ENCODE results near the gene SRSF4.
"Not testable (repeated sequence)": the region's sequence is repeated elsewhere in the genome, so short reads cannot be mapped to it uniquely, and the experiment has no call there.

Gene SRSF4

DNA sequence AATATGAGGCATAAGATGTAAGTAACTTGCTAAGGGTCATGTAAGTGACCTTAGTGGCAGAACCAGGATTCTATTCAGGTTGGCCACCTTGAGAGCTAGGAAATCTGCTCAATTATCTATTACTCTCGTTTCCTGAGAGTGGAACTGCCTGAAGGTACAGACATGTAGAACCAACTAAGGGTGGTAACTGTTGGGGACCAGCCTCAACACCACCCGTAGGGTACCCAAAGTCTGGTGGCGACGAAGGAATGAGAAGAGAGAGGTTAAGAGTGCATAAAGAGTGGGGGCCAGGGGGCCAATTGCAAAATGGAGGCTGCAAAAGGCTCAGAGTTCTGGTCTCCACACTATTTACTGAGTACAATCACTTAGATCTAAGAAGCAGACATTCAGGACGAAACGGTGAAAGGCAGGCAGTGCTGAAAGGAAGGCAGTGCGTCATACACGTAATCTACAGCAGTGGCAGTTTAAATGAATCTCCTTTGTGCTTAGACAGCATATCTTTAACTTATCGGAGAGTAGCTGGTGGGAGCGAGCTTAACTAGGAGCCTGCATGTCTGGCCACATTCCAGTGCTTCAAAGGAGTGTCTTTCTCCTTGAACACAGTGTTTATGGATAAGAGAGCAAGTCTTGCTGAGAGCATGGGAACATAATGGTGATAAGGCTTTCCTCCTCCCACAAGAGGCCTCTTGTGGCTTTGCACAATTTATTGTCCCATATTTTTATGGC lies 25.0 kb downstream of the SRSF4 start:
- H3K4me3 ChIP-seq (ENCODE audit: low read depth in 1 of 2, low read length in 2 of 2), result no peak overlapping the region
- ATAC-seq (ENCODE audit: insufficient read depth, low read depth) (no peak), DNase-seq (no peak)
- TF ChIP-seq, protein P1, sequence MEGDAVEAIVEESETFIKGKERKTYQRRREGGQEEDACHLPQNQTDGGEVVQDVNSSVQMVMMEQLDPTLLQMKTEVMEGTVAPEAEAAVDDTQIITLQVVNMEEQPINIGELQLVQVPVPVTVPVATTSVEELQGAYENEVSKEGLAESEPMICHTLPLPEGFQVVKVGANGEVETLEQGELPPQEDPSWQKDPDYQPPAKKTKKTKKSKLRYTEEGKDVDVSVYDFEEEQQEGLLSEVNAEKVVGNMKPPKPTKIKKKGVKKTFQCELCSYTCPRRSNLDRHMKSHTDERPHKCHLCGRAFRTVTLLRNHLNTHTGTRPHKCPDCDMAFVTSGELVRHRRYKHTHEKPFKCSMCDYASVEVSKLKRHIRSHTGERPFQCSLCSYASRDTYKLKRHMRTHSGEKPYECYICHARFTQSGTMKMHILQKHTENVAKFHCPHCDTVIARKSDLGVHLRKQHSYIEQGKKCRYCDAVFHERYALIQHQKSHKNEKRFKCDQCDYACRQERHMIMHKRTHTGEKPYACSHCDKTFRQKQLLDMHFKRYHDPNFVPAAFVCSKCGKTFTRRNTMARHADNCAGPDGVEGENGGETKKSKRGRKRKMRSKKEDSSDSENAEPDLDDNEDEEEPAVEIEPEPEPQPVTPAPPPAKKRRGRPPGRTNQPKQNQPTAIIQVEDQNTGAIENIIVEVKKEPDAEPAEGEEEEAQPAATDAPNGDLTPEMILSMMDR (IDR thresholded peaks at IDR 0.05; ENCODE audit: borderline replicate concordance, extremely low read depth, low read length, poor library complexity, severe bottlenecking), result no peak
- no peak for TF ChIP-seq EZH2 (IDR thresholded peaks at IDR 0.05; ENCODE audit: borderline replicate concordance, low read depth, low read length, severe bottlenecking)
- H3K9ac ChIP-seq (ENCODE audit: low read depth, low read length), result no peak overlapping the region
- H3K9me3 ChIP-seq (ENCODE audit: insufficient read depth, low read length, severe bottlenecking), result no peaks in the 10 kb centered on the region
- peaks cover 59% of the 10 kb centered on the region for H3K79me2 ChIP-seq (ENCODE audit: insufficient read depth, low read length)
- no peak overlapping the region for H3K27ac ChIP-seq (ENCODE audit: low read length)
- H3K36me3 ChIP-seq (ENCODE audit: insufficient read depth, low read length), result peaks cover 96% of the 10 kb centered on the region
- no peak overlapping the region for H3K4me2 ChIP-seq (ENCODE audit: insufficient read depth, low read length)
- H3K4me1 ChIP-seq (ENCODE audit: insufficient read depth, low read length), result no peaks in the 10 kb centered on the region
- H2AFZ ChIP-seq (ENCODE audit: low read depth, low read length), result no peak overlapping the region
- peaks cover 42% of the 10 kb centered on the region for H4K20me1 ChIP-seq (ENCODE audit: insufficient read depth, low read length)
- H3K27me3 ChIP-seq (ENCODE audit: insufficient read depth, low read length, poor library complexity), result no peaks in the 10 kb centered on the region

DNA sequence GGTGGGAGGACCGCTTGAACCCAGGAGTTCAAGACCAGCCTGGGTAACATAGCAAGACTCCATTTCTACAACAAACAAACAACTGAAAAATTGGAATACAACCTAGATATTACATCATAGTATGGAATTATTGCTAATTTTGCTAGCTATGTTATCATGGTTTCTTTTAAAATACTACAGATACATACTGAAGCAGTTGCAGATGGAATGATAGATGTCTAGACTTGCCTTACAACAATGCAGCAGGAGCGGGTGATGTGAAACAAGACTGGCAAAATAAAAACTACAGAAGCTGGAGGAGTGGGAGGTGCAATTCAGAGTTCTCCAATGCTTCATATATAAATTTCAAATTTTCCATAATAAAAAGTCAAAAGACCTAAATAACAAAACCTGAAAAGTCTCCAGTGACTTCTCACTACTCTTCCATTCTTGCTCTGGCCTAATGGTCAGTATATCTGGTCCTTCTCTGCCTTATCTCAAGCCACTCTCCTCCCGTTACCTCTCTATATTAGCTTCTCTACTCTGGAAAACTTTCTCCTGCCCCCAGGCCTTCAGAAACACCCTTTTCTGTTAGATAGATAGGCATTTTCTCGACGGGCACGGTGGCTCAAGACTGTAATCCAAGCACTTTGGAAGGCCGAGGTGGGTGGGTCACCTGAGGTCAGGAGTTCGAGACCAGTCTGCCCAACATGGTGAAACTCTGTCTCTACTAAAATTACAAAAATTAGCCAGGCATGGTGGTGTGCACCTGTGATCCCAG lies 29.5 kb downstream of the SRSF4 start:
- no peaks in the 10 kb centered on the region for H3K4me1 ChIP-seq (ENCODE audit: insufficient read depth, low read length)
- ATAC-seq (ENCODE audit: insufficient read depth, low read depth) (no peak), DNase-seq (no peak)
- H3K4me2 ChIP-seq (ENCODE audit: insufficient read depth, low read length), result no peak overlapping the region
- H3K4me3 ChIP-seq (ENCODE audit: low read depth in 1 of 2, low read length in 2 of 2), result no peak overlapping the region
- TF ChIP-seq, protein P1 (IDR thresholded peaks at IDR 0.05; ENCODE audit: borderline replicate concordance, extremely low read depth, low read length, poor library complexity, severe bottlenecking), result no peak
- no peak for TF ChIP-seq EZH2 (IDR thresholded peaks at IDR 0.05; ENCODE audit: borderline replicate concordance, low read depth, low read length, severe bottlenecking)
- peaks cover 28% of the 10 kb centered on the region for H4K20me1 ChIP-seq (ENCODE audit: insufficient read depth, low read length)
- no peaks in the 10 kb centered on the region for H3K9me3 ChIP-seq (ENCODE audit: insufficient read depth, low read length, severe bottlenecking)
- no peak overlapping the region for H2AFZ ChIP-seq (ENCODE audit: low read depth, low read length)
- H3K27me3 ChIP-seq (ENCODE audit: insufficient read depth, low read length, poor library complexity), result no peaks in the 10 kb centered on the region
- H3K79me2 ChIP-seq (ENCODE audit: insufficient read depth, low read length), result peaks cover 17% of the 10 kb centered on the region
- H3K27ac ChIP-seq (ENCODE audit: low read length), result no peak overlapping the region
- H3K9ac ChIP-seq (ENCODE audit: low read depth, low read length), result no peak overlapping the region
- peaks cover 98% of the 10 kb centered on the region for H3K36me3 ChIP-seq (ENCODE audit: insufficient read depth, low read length)

DNA sequence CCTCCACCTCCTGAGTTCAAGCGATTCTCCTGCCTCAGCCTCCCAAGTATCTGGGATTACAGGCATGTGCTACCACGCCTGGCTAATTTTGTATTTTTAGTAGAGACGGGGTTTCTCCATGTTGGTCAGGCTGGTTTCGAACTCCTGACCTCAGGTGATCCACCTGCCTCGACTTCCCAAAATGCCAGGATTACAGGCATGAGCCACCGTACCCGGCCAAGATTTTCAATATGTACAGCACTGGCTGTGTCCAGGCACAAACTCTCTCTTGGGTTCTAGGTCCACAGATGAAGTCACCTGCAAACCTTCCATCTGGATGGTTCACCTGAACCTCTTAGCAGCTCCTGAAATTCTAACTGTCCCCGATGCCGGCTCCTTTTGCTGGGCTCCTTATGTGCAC lies 31.4 kb downstream of the SRSF4 start:
- Histone ChIP-seq H3K36me3 (ENCODE audit: insufficient read depth, low read length) (peaks cover 97% of the 10 kb centered on the region), H4K20me1 (ENCODE audit: insufficient read depth, low read length) (peaks cover 30% of the 10 kb centered on the region)
- not testable (repeated sequence) for H3K4me3 ChIP-seq (ENCODE audit: low read depth in 1 of 2, low read length in 2 of 2); H3K4me1 ChIP-seq (ENCODE audit: insufficient read depth, low read length); ATAC-seq (ENCODE audit: insufficient read depth, low read depth); H3K9me3 ChIP-seq (ENCODE audit: insufficient read depth, low read length, severe bottlenecking); H3K27me3 ChIP-seq (ENCODE audit: insufficient read depth, low read length, poor library complexity); H3K4me2 ChIP-seq (ENCODE audit: insufficient read depth, low read length); H2AFZ ChIP-seq (ENCODE audit: low read depth, low read length); H3K9ac ChIP-seq (ENCODE audit: low read depth, low read length); DNase-seq; H3K27ac ChIP-seq (ENCODE audit: low read length); H3K79me2 ChIP-seq (ENCODE audit: insufficient read depth, low read length)

All from DND-41 (cell line).